Kidney (tissue), 14 donors: ENCODE results near the gene MYO10. TPM values are rescaled to one million over a fixed set of nuclear protein-coding genes. Genes with fewer than 3 reads are reported as not detected.

Experiments used
- DNase-seq, 5 donors: peaks; one replicate each; pipeline ENCODE4 v3.0.0-alpha.2; 2013 to 2020
- FAIRE-seq: peaks from 2 replicates; lab custom pipeline; 2012; peaks lifted over from hg19 to GRCh38; lab: Jason Lieb, UNC
- H3K27ac ChIP-seq, 2 donors: one replicate each; pipeline ENCODE4 v1.7.0; 2013; ENCODE audit warnings: low read depth in 2 of 2, low read length in 2 of 2, inconsistent platforms in 1 of 2
- H3K27me3 ChIP-seq: one replicate; pipeline ENCODE4 v1.7.1; 2013; ENCODE audit warnings: low read length, inconsistent platforms; ENCODE audit not compliant: control insufficient read depth, insufficient read depth
- H3K36me3 ChIP-seq, 3 donors: one replicate each; pipeline versions ENCODE4 v1.7.0 to v1.7.1; 2013; ENCODE audit warnings: low read length in 3 of 3, control low read depth in 1 of 3, inconsistent platforms in 1 of 3; ENCODE audit not compliant: insufficient read depth in 3 of 3, control insufficient read depth in 2 of 3
- H3K4me1 ChIP-seq, 3 donors: one replicate each; pipeline versions ENCODE4 v1.7.0 to v1.7.1; 2013; ENCODE audit warnings: low read length in 3 of 3, inconsistent platforms in 1 of 3, low read depth in 1 of 3; ENCODE audit not compliant: control insufficient read depth in 2 of 3, insufficient read depth in 2 of 3
- H3K4me3 ChIP-seq, 3 donors: one replicate each; pipeline versions ENCODE4 v1.7.0 to v1.8.1; 2013; ENCODE audit warnings: low read length in 3 of 3, control low read depth in 1 of 3, inconsistent platforms in 1 of 3
- H3K9ac ChIP-seq, 3 donors: one replicate each; pipeline versions ENCODE4 v1.7.0 to v1.7.1; 2013; ENCODE audit warnings: low read length in 3 of 3, control low read depth in 1 of 3, inconsistent platforms in 1 of 3
- H3K9me3 ChIP-seq, 3 donors: one replicate each; pipeline versions ENCODE4 v1.7.0 to v1.7.1; 2013; ENCODE audit warnings: low read length in 3 of 3, control low read depth in 1 of 3, inconsistent platforms in 1 of 3; ENCODE audit not compliant: control insufficient read depth in 2 of 3, insufficient read depth in 1 of 3
- CTCF ChIP-seq: IDR thresholded peaks from 3 replicates; pipeline ENCODE4 v1.5.1; 2012; ENCODE audit warnings: mild to moderate bottlenecking, moderate library complexity, borderline replicate concordance; ENCODE audit not compliant: insufficient read depth; ENCODE audit errors: extremely low read depth
- intact Hi-C: fragments of 100-400 bp; cut with DNase I; formaldehyde crosslinking; loops from one replicate; pipeline ENCODE4 v1.11.1; 2022
- polyA plus RNA-seq: library from polyadenylated mRNA; stranded (reverse); fragments of 350-450 nt; fragmentation: Illumina TruSeq; extraction: RNeasy Lipid Tissue Mini Kit (QIAGEN cat#74804); gene quantifications from one replicate; pipeline ENCODE4 v1.2.3, GENCODE V29; 2014; ENCODE audit warnings: low read depth, low replicate concordance; ENCODE audit not compliant: insufficient read depth
- total RNA-seq: library from RNA; stranded (reverse); fragmentation: NEBNext Ultra II Directional; extraction: Animal tissue kit (Norgen Biotek cat#: 25700); gene quantifications from one replicate; pipeline ENCODE4 v1.2.1, GENCODE V29; 2021
- donor health status: control.
- donor health status: control.
- donor health status: control.
- donor health status: control.
- donor health status: control.
- donor health status: DM: yes; HTN: yes; CAD: no.
- donor health status: Normal renal cell carcinoma (clear cell type).

The MYO10 gene
- total and polyA plus RNA-seq, 2 donors from 2014 or later: 7.6 to 52.4 TPM

- no peaks in the 10 kb centered on the region for H3K36me3 ChIP-seq
- intact Hi-C loops: no loop called here
- no peak for FAIRE-seq
- TF ChIP-seq CTCF: no peak
- H3K27ac ChIP-seq: peak overlapping the region; percentile 9 to 28
- no peaks in the 10 kb centered on the region for H3K27me3 ChIP-seq
- H3K4me3 ChIP-seq: no peak overlapping the region
- H3K9me3 ChIP-seq: no peaks in the 10 kb centered on the region
- peaks cover 5 to 7% (median 5%) of the 10 kb centered on the region in 3 donors for H3K4me1 ChIP-seq
- H3K9ac ChIP-seq: no peak overlapping the region
- DNase-seq: no peak
Measured at GRCh38 chr5:16744164-16744880, 191.8 kb downstream of the MYO10 start.

- DNase-seq (no peak), FAIRE-seq (no peak)
- H3K27ac ChIP-seq: no peak overlapping the region
- peaks cover 5 to 8% (median 7%) of the 10 kb centered on the region in 3 donors for H3K4me1 ChIP-seq
- no peak for TF ChIP-seq CTCF
- H3K4me3 ChIP-seq: no peak overlapping the region
- intact Hi-C loops: no loop called here
- H3K9me3 ChIP-seq: no peaks in the 10 kb centered on the region
- no peaks in the 10 kb centered on the region for H3K27me3 ChIP-seq
- H3K9ac ChIP-seq: no peak overlapping the region
- H3K36me3 ChIP-seq: no peaks in the 10 kb centered on the region
Measured at GRCh38 chr5:16742938-16743337, 193.2 kb downstream of the MYO10 start.

GRCh38 chr5:16740811-16741392, 195.2 kb downstream of the MYO10 start:
- no peak for TF ChIP-seq CTCF
- Histone ChIP-seq H3K9ac (no peak overlapping the region), H3K4me1 (peaks cover 9 to 24% (median 16%) of the 10 kb centered on the region in 3 donors), H3K36me3 (no peaks in the 10 kb centered on the region), H3K9me3 (no peaks in the 10 kb centered on the region), H3K4me3 (no peak overlapping the region), H3K27ac (no peak overlapping the region), H3K27me3 (no peaks in the 10 kb centered on the region)
- FAIRE-seq (no peak), DNase-seq (no peak)
- intact Hi-C loops: no loop called here
